Measurements from ENCODE around the gene HTT.

GRCh38 chr4:3098346-3098745 lies 23.9 kb downstream of the HTT start:
- no peak for TF ChIP-seq CTCF (conservative IDR thresholded peaks at IDR 0.05; ENCODE audit: low read depth, low read length)
- no peak for TF ChIP-seq EZH2phosphoT487 (IDR thresholded peaks at IDR 0.05; ENCODE audit: borderline replicate concordance, low read length)
